Spleen (tissue), 11 donors: ENCODE measurements around the gene DOCK1. TPM values are rescaled to one million over a fixed set of nuclear protein-coding genes. Genes with fewer than 3 reads are reported as not detected.

Source experiments
- DNase-seq: peaks from one replicate; pipeline ENCODE4 v3.0.0-alpha.2; 2020
- H3K27ac ChIP-seq, 8 donors: fragments of 200-600 bp; sonication (generic) in 7 of 8; 1 replicate in 4 of 8; 2 replicates in 4 of 8; pipeline versions ENCODE4 v1.5.0 to v1.8.0; 2016 to 2021; ENCODE audit warnings: inconsistent platforms in 4 of 8, mild to moderate bottlenecking in 4 of 8, moderate library complexity in 1 of 8
- H3K27me3 ChIP-seq, 7 donors: fragments of 200-600 bp; sonication (generic) in 6 of 7; replicated peaks in 1 of 7; 1 replicate in 4 of 7; 2 replicates in 3 of 7; pipeline versions ENCODE4 v1.5.0 to v1.8.0; 2016 to 2021; ENCODE audit warnings: inconsistent platforms in 3 of 7, mild to moderate bottlenecking in 1 of 7
- H3K36me3 ChIP-seq, 6 donors: fragments of 200-600 bp; sonication (generic) in 5 of 6; 1 replicate in 4 of 6; 2 replicates in 2 of 6; pipeline versions ENCODE4 v1.5.0 to v1.8.0; 2016 to 2021; ENCODE audit warnings: inconsistent platforms in 2 of 6
- H3K4me1 ChIP-seq, 6 donors: fragments of 200-600 bp; sonication (generic) in 5 of 6; 1 replicate in 3 of 6; 2 replicates in 3 of 6; pipeline versions ENCODE4 v1.5.0 to v1.8.0; 2016 to 2021; ENCODE audit warnings: inconsistent platforms in 3 of 6
- H3K4me3 ChIP-seq, 8 donors: fragments of 200-600 bp; sonication (generic) in 7 of 8; 1 replicate in 4 of 8; 2 replicates in 4 of 8; pipeline versions ENCODE4 v1.5.0 to v1.8.0; 2016 to 2021; ENCODE audit warnings: inconsistent platforms in 4 of 8, mild to moderate bottlenecking in 4 of 8, moderate library complexity in 2 of 8
- H3K9me3 ChIP-seq, 8 donors: fragments of 200-600 bp; sonication (generic) in 7 of 8; 1 replicate in 4 of 8; 2 replicates in 4 of 8; pipeline versions ENCODE4 v1.5.0 to v1.8.0; 2016 to 2021; ENCODE audit warnings: inconsistent platforms in 4 of 8
- POLR2A ChIP-seq, 3 donors: fragments of 450-650 bp; IDR thresholded peaks; one replicate each; pipeline ENCODE4 v1.5.1; 2017; ENCODE audit warnings: antibody characterized with exemption in 3 of 3, mild to moderate bottlenecking in 1 of 3
- POLR2AphosphoS5 ChIP-seq, 3 donors: sonication (generic); formaldehyde crosslinking; IDR thresholded peaks; one replicate each; pipeline ENCODE4 v1.5.1; 2017; ENCODE audit warnings: antibody characterized with exemption in 3 of 3
- WGBS, 5 donors: extraction: QIAGEN DNeasy Blood & Tissue Kit in 3 of 5; methylation state at CpG; one replicate each; pipeline versions ENCODE4 v1.1.5 to v1.1.7; 2013 to 2018; 5-methylcytosine and 5-hydroxymethylcytosine counted together
- intact Hi-C: fragments of 100-400 bp; cut with DNase I; formaldehyde crosslinking; loops from one replicate; pipeline ENCODE4 v1.15.0; 2023; ENCODE audit warnings: low total_unique reads
- polyA plus RNA-seq, 3 donors: library from polyadenylated mRNA; stranded (reverse); fragments of 200-250 nt; gene quantifications; one replicate each; pipeline ENCODE4 v1.2.1, GENCODE V29; 2013
- total RNA-seq, 7 donors: library from RNA; depleted of rRNA in 3 of 7; stranded (reverse); fragments of >200 nt in 3 of 7; fragmentation: NEBNext Ultra II Directional in 4 of 7; extraction: Animal tissue kit (Norgen Biotek cat#: 25700) in 4 of 7; gene quantifications; one replicate each; pipeline versions ENCODE4 v1.1.0 to v1.2.1, GENCODE V29; 2016 to 2021
- TF ChIP-seq, protein P1 (sequence below), 11 experiments: fragments of 200-600 bp in 7 of 11; fragments of 450-650 bp in 4 of 11; sonication (generic) in 4 of 11; IDR thresholded peaks in 8 of 11; conservative IDR thresholded peaks in 3 of 11; 1 replicate in 7 of 11; 2 replicates in 4 of 11; pipeline versions ENCODE4 v1.4.0 to v1.8.0; 2016 to 2021; ENCODE audit warnings: antibody characterized with exemption in 11 of 11, inconsistent platforms in 4 of 11, mild to moderate bottlenecking in 1 of 11
- donor health status: healthy with polysubstance abuse.
- donor health status: DM: no; HTN: no; CAD: no; lungs with moderate emphysema.
- donor health status: DM: no; HTN: no; CAD: no.
- donor health status: Bipolar disorder and iron deficiency.
- donor health status: healthy.
- donor health status: DM: no; HTN: no; CAD: no.
- donor health status: DM: yes; HTN: yes; CAD: no.

The DOCK1 gene
- total and polyA plus RNA-seq, 10 donors = 2.2 to 40.5 (median 25.1) TPM

DNA sequence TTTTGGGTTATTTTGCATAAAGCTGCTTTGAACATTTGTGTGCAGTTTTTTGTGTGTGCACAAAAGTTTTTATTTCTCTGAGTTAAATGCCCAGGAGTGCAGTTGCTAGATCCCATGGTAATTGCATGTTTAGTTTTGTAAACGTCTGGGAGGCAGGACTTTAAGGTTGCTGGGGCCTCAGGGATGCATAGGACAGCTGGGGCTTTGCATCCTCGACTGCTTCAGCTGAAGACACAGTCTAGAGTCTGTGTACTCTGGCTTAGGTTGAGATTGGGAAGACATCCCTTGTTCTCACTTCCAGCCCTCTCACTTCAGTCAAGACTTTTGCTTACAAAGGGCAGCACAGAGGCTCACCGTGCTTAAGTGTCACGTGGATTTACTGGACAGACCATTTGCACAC is 385.6 kb downstream of the DOCK1 start:
- no peaks in the 10 kb centered on the region for H3K27me3 ChIP-seq
- no peak overlapping the region for H3K4me3 ChIP-seq
- TF ChIP-seq POLR2AphosphoS5 (IDR thresholded peaks at IDR 0.05) = no peak
- no peak for TF ChIP-seq POLR2A (IDR thresholded peaks at IDR 0.05)
- TF ChIP-seq, protein P1, sequence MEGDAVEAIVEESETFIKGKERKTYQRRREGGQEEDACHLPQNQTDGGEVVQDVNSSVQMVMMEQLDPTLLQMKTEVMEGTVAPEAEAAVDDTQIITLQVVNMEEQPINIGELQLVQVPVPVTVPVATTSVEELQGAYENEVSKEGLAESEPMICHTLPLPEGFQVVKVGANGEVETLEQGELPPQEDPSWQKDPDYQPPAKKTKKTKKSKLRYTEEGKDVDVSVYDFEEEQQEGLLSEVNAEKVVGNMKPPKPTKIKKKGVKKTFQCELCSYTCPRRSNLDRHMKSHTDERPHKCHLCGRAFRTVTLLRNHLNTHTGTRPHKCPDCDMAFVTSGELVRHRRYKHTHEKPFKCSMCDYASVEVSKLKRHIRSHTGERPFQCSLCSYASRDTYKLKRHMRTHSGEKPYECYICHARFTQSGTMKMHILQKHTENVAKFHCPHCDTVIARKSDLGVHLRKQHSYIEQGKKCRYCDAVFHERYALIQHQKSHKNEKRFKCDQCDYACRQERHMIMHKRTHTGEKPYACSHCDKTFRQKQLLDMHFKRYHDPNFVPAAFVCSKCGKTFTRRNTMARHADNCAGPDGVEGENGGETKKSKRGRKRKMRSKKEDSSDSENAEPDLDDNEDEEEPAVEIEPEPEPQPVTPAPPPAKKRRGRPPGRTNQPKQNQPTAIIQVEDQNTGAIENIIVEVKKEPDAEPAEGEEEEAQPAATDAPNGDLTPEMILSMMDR (IDR thresholded peaks at IDR 0.05 in 8 of 11, conservative IDR thresholded peaks at IDR 0.05 in 3 of 11) = no peak
- intact Hi-C loops = no loop called here
- 70 to 87% (median 80%) methylated on average over 4 of the region's 4 CpGs for WGBS, 5 donors
- no peak overlapping the region for H3K27ac ChIP-seq
- peaks cover 0 to 18% (median 5%) of the 10 kb centered on the region in 6 donors for H3K4me1 ChIP-seq
- no peaks in the 10 kb centered on the region for H3K36me3 ChIP-seq
- no peak for DNase-seq
- peaks cover 0 to 30% (median 24%) of the 10 kb centered on the region in 8 donors for H3K9me3 ChIP-seq

DNA sequence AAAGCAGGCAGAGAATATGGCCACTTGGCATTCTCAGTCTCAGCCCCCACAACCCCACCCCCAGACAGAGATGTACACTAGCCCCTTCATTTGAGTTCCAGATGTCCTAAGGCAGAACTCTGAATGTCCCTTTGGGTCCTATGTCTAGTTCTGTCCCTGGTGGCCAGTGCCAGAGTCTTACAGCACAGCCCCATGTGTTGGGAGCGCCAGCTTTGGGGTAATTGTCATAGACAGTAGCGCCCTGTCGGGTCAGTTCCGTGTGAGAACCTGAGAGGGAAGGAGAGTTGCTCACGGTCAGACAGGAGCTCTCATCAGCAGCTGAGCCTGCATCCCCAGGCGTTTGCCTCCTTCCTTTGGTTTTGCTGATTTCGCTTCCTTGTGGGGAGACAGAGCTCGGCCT is 386.1 kb downstream of the DOCK1 start:
- Histone ChIP-seq H3K36me3 (no peaks in the 10 kb centered on the region), H3K27ac (no peak overlapping the region), H3K4me3 (no peak overlapping the region), H3K9me3 (peaks cover 0 to 30% (median 24%) of the 10 kb centered on the region in 8 donors), H3K4me1 (peaks cover 0 to 18% (median 5%) of the 10 kb centered on the region in 6 donors), H3K27me3 (no peaks in the 10 kb centered on the region)
- TF ChIP-seq POLR2AphosphoS5 (IDR thresholded peaks at IDR 0.05) = no peak
- no peak for TF ChIP-seq POLR2A (IDR thresholded peaks at IDR 0.05)
- TF ChIP-seq, protein P1 (IDR thresholded peaks at IDR 0.05 in 8 of 11, conservative IDR thresholded peaks at IDR 0.05 in 3 of 11) = no peak
- 76 to 86% (median 84%) methylated on average over 7 to 8 of the region's 8 CpGs for WGBS, 5 donors
- intact Hi-C loops = no loop called here
- DNase-seq = no peak

DNA sequence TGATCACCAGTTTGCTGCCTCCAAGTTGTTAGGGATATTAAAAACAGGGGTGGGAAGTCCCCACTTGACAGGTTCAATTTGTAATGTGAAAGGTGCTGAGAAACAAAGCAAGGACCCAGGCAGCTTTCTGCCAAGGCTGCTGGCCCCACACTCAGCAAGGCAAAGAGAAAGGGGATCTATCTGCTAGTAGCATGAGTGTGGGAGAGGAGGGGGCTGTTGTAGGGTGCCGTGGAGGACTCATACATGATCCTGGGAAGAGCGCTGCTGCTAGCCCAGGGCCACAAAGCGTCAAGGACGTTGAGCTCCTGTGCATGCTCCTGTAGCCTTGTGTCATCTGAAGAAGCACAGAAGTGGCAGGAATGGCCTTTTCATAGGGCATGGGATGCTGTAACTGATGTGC is 387.7 kb downstream of the DOCK1 start:
- no peak overlapping the region for H3K27ac ChIP-seq
- intact Hi-C loops = no loop called here
- TF ChIP-seq POLR2A (IDR thresholded peaks at IDR 0.05) (no peak), POLR2AphosphoS5 (IDR thresholded peaks at IDR 0.05) (no peak)
- TF ChIP-seq, protein P1 (IDR thresholded peaks at IDR 0.05 in 8 of 11, conservative IDR thresholded peaks at IDR 0.05 in 3 of 11) = no peak
- peaks cover 0 to 18% (median 5%) of the 10 kb centered on the region in 6 donors for H3K4me1 ChIP-seq
- H3K9me3 ChIP-seq = peaks cover 0 to 16% (median 12%) of the 10 kb centered on the region in 8 donors
- no peak overlapping the region for H3K4me3 ChIP-seq
- H3K27me3 ChIP-seq = no peaks in the 10 kb centered on the region
- DNase-seq = no peak
- H3K36me3 ChIP-seq = no peaks in the 10 kb centered on the region
- 87 to 97% (median 90%) methylated on average over 4 of the region's 4 CpGs for WGBS, 5 donors

DNA sequence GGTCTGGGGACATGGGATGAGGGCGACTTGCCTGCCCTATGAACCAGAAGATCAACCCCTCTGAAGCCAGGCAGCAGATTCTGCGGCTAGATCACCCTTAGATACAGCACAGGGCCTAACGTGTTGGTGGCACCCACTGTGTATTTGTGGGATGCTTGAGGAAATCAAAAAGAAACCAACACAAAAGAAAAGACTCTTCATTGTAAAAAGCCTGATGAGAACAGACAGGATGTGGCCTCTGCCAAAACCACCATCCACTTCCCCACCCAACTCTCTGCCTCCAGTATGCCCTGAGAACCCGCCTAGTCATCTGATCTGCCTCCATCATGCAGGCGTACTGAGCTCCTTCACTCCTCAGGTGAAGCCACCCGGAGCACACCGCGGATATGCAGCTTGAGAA is 388.4 kb downstream of the DOCK1 start:
- no peak overlapping the region for H3K27ac ChIP-seq
- 38 to 58% (median 51%) methylated on average over 8 of the region's 8 CpGs for WGBS, 5 donors
- no peak for DNase-seq
- no peak for TF ChIP-seq POLR2A (IDR thresholded peaks at IDR 0.05)
- no peak for TF ChIP-seq POLR2AphosphoS5 (IDR thresholded peaks at IDR 0.05)
- TF ChIP-seq, protein P1 (IDR thresholded peaks at IDR 0.05 in 8 of 11, conservative IDR thresholded peaks at IDR 0.05 in 3 of 11) = no peak
- peaks cover 0 to 18% (median 5%) of the 10 kb centered on the region in 6 donors for H3K4me1 ChIP-seq
- H3K4me3 ChIP-seq = no peak overlapping the region
- intact Hi-C loops = no loop called here
- no peaks in the 10 kb centered on the region for H3K36me3 ChIP-seq
- no peaks in the 10 kb centered on the region for H3K27me3 ChIP-seq
- peaks cover 0 to 9% (median 4%) of the 10 kb centered on the region in 8 donors for H3K9me3 ChIP-seq
